K562 (cell line): ENCODE data around the gene COG2.

Experiments
- GTF2B ChIP-seq: IDR thresholded peaks from 2 replicates; pipeline ENCODE4 v1.6.1; 2011; ENCODE audit not compliant: insufficient read length; ENCODE audit errors: extremely low read depth
- KLF16 ChIP-seq: IDR thresholded peaks from 2 replicates; pipeline ENCODE4 v1.6.1; 2016; ENCODE audit warnings: antibody characterized with exemption
- NCOA2 ChIP-seq, 2 experiments: fragments of 450-650 bp; IDR thresholded peaks; 2 replicates each; pipeline ENCODE4 v1.6.1; 2018; ENCODE audit warnings: mild to moderate bottlenecking in 2 of 2, moderate library complexity in 1 of 2; ENCODE audit not compliant: partially characterized antibody in 2 of 2
- POLR2AphosphoS2 ChIP-seq: IDR thresholded peaks from 2 replicates; pipeline ENCODE4 v1.6.1; 2012; ENCODE audit warnings: low read length, improper control_type of control experiment
- POLR2AphosphoS5 ChIP-seq: IDR thresholded peaks from 2 replicates; pipeline ENCODE4 v1.6.1; 2011; ENCODE audit warnings: mild to moderate bottlenecking, low read depth, low read length, moderate library complexity; ENCODE audit not compliant: control insufficient read depth, insufficient read depth
- RNF219 ChIP-seq: fragments of 250-450 bp; sonication (Bioruptor Pico); IDR thresholded peaks from 2 replicates; pipeline ENCODE4 v1.5.0; 2022; ENCODE audit warnings: mild to moderate bottlenecking
- SRF ChIP-seq, 2 experiments: fragments of 250-450, 450-650 bp in 1 of 2; sonication (Bioruptor Pico) in 1 of 2; sonication (generic) in 1 of 2; formaldehyde crosslinking; IDR thresholded peaks; 2 replicates each; pipeline versions ENCODE4 v1.5.0 to v1.5.1; 2020 to 2022; ENCODE audit warnings: mild to moderate bottlenecking in 1 of 2, missing genetic modification reagents in 1 of 2
- YY1 ChIP-seq, 3 experiments: IDR thresholded peaks; 2 replicates each; pipeline ENCODE4 v1.6.1; 2011; ENCODE audit warnings: low read length in 2 of 3, mild to moderate bottlenecking in 2 of 3, moderate library complexity in 2 of 3, borderline replicate concordance in 1 of 3, control low read depth in 1 of 3, low read depth in 1 of 3; ENCODE audit not compliant: insufficient read depth in 3 of 3, insufficient replicate concordance in 2 of 3, control insufficient read depth in 1 of 3, insufficient read length in 1 of 3; ENCODE audit errors: extremely low read depth in 1 of 3

GRCh38 chr1:230704830-230705229 is 62.5 kb downstream of the COG2 start:
- TF ChIP-seq SRF (CRISPR knock-in tag; IDR thresholded peaks at IDR 0.05) (no peak), NCOA2 (IDR thresholded peaks at IDR 0.05; ENCODE audit: partially characterized antibody in 2 of 2) (no peak), GTF2B (no peak), RNF219 (CRISPR knock-in tag) (no peak), POLR2AphosphoS2 (no peak), YY1 (IDR thresholded peaks at IDR 0.05; ENCODE audit: borderline replicate concordance in 1 of 3, control insufficient read depth in 1 of 3, extremely low read depth in 1 of 3, insufficient read depth in 3 of 3, insufficient read length in 1 of 3, insufficient replicate concordance in 2 of 3, low read depth in 1 of 3, low read length in 2 of 3) (no peak), KLF16 (no peak), POLR2AphosphoS5 (no peak)
